ENCODE measurements around the gene STAG3. TPM values are rescaled to one million over a fixed set of nuclear protein-coding genes. Genes with fewer than 3 reads are reported as not detected.

The STAG3 gene
- total and polyA plus RNA-seq, 9 of the 15 experiments (the other 6 are each of a cell fraction or from before 2014, with no cell fraction given) = 0.54 to 2.5 (median 1.7) TPM

GRCh38 chr7:100159099-100159623 lies 18.6 kb upstream of the STAG3 start (continued):
- no peak for TF ChIP-seq ARHGAP35 (IDR thresholded peaks at IDR 0.05; ENCODE audit: partially characterized antibody)
- peak; percentile 67 for TF ChIP-seq PKNOX1 (IDR thresholded peaks at IDR 0.05)
- no peak for TF ChIP-seq KDM2B (CRISPR knock-in tag; IDR thresholded peaks at IDR 0.05)

GRCh38 chr7:100160067-100160466 lies 17.7 kb upstream of the STAG3 start:
- Histone ChIP-seq H3K9me1 (ENCODE audit: control insufficient read depth, insufficient read depth, low read length) (no peaks in the 10 kb centered on the region), H3K36me3 (ENCODE audit: control insufficient read depth, insufficient read depth, low read length) (peaks cover 21% of the 10 kb centered on the region), H3K79me2 (ENCODE audit: control insufficient read depth, insufficient read depth, low read length) (peaks cover 30% of the 10 kb centered on the region), H2AFZ (ENCODE audit: low read depth, low read length) (no peak overlapping the region), H3K27me3 (ENCODE audit: control insufficient read depth in 2 of 2, insufficient read depth in 2 of 2, low read length in 2 of 2) (no peaks in the 10 kb centered on the region), H3K4me2 (ENCODE audit: insufficient read depth, low read length) (no peak overlapping the region), H3K9me3 (replicated peaks; ENCODE audit: control insufficient read depth, insufficient read depth, low read depth, low read length) (no peaks in the 10 kb centered on the region), H3K4me1 (replicated peaks in 1 of 2; ENCODE audit: control insufficient read depth in 2 of 2, insufficient read depth in 2 of 2, low read length in 2 of 2) (peaks cover 36 to 59% of the 10 kb centered on the region in 2 experiments), H3K27ac (ENCODE audit: extremely low read depth, low read depth, low read length) (no peak overlapping the region), H4K20me1 (replicated peaks; ENCODE audit: control insufficient read depth, insufficient read depth, low read length) (peaks cover 10% of the 10 kb centered on the region), H3K9ac (ENCODE audit: insufficient read depth in 1 of 2, low read depth in 2 of 2, low read length in 2 of 2) (peak overlapping the region in 1 of 2 experiments; percentile 76; a peak in 2 of 4 replicates), H3K4me3 (no peak overlapping the region)
- ATAC-seq (no peak), DNase-seq (ENCODE audit: extremely low read depth in 1 of 4, low spot score in 3 of 4) (no peak), FAIRE-seq (no peak)
- WGBS (ENCODE audit: insufficient coverage, low coverage, missing lambda C conversion rate) = 91% methylated on average over 18 of the region's 18 CpGs
- in situ Hi-C loops (cut with MboI) (no loop called here), intact Hi-C loops (cut with micrococcal nuclease) (no loop called here)
- BruUV-seq (replicated peaks) = no TSS peak
- POLR2A ChIA-PET = interaction anchor here (1.2 to 1.6 kb wide), 2 partner anchors 11 to 268 kb away, joined by 3 to 8 read pairs; partner anchors contain the start of genes LAMTOR4 and ZCWPW1
- TF ChIP-seq ELF2 (CRISPR knock-in tag; IDR thresholded peaks at IDR 0.05) (no peak), POLR2G (IDR thresholded peaks at IDR 0.05; ENCODE audit: low read depth, low read length) (peak; percentile 51; the same call in 1 of the 2 replicates), ATF3 (IDR thresholded peaks at IDR 0.05) (no peak), ATF3 (CRISPR knock-in tag; conservative IDR thresholded peaks at IDR 0.05) (no peak)
- TF ChIP-seq, protein P1, sequence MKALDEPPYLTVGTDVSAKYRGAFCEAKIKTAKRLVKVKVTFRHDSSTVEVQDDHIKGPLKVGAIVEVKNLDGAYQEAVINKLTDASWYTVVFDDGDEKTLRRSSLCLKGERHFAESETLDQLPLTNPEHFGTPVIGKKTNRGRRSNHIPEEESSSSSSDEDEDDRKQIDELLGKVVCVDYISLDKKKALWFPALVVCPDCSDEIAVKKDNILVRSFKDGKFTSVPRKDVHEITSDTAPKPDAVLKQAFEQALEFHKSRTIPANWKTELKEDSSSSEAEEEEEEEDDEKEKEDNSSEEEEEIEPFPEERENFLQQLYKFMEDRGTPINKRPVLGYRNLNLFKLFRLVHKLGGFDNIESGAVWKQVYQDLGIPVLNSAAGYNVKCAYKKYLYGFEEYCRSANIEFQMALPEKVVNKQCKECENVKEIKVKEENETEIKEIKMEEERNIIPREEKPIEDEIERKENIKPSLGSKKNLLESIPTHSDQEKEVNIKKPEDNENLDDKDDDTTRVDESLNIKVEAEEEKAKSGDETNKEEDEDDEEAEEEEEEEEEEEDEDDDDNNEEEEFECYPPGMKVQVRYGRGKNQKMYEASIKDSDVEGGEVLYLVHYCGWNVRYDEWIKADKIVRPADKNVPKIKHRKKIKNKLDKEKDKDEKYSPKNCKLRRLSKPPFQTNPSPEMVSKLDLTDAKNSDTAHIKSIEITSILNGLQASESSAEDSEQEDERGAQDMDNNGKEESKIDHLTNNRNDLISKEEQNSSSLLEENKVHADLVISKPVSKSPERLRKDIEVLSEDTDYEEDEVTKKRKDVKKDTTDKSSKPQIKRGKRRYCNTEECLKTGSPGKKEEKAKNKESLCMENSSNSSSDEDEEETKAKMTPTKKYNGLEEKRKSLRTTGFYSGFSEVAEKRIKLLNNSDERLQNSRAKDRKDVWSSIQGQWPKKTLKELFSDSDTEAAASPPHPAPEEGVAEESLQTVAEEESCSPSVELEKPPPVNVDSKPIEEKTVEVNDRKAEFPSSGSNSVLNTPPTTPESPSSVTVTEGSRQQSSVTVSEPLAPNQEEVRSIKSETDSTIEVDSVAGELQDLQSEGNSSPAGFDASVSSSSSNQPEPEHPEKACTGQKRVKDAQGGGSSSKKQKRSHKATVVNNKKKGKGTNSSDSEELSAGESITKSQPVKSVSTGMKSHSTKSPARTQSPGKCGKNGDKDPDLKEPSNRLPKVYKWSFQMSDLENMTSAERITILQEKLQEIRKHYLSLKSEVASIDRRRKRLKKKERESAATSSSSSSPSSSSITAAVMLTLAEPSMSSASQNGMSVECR (CRISPR knock-in tag; IDR thresholded peaks at IDR 0.05) = no peak
- CTCF ChIA-PET (ENCODE audit: low intra/inter-chr PET ratio) = no interaction called here

All from K562 (cell line).